Measurements from ENCODE around the gene SSX2.
"Not testable (repeated sequence)": the region's sequence is repeated elsewhere in the genome, so short reads cannot be mapped to it uniquely, and the experiment has no call there.

DNA sequence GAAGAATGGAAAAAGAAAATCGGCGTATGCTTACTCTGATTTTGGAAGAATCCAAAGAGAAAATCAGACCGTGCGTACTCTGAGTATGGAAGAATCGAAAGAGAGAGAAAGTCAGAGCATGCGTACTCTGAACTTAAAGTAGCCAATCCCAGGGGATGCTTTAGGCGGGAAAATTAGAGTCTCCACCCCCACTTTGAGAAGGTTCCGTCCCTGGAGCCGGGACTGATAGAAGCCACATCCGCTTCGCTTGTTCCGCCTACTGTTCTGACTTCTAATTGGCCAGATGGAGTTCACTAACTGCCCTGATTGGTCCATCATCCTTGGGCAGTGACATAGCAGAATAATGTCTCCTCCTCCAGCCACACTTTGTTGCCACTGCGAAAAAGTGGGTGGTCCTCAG lies at the start of gene SSX2:
- not testable (repeated sequence) for TF ChIP-seq GATA3, GATA2 (IDR thresholded peaks at IDR 0.05; ENCODE audit: low read depth, low read length)

Data from SH-SY5Y (cell line).